C4-2B (cell line): ENCODE data around the gene FOXP3.
A peak's percentile ranks its signal among the peaks of the same experiment; 100 is the strongest.
"Not testable (repeated sequence)": the region's sequence is repeated elsewhere in the genome, so short reads cannot be mapped to it uniquely, and the experiment has no call there.

Experiments used
- H3K27ac ChIP-seq: fragments of 450-650 bp; 2 replicates; pipeline ENCODE4 v1.5.1; 2017
- ZFX ChIP-seq: fragments of 450-650 bp; IDR thresholded peaks from 2 replicates; pipeline ENCODE4 v1.6.1; 2017
- TF ChIP-seq, protein P1 (sequence below): fragments of 450-650 bp; conservative IDR thresholded peaks from 2 replicates; pipeline ENCODE4 v1.5.1; 2017; ENCODE audit warnings: mild to moderate bottlenecking

FOXP3 gene

DNA sequence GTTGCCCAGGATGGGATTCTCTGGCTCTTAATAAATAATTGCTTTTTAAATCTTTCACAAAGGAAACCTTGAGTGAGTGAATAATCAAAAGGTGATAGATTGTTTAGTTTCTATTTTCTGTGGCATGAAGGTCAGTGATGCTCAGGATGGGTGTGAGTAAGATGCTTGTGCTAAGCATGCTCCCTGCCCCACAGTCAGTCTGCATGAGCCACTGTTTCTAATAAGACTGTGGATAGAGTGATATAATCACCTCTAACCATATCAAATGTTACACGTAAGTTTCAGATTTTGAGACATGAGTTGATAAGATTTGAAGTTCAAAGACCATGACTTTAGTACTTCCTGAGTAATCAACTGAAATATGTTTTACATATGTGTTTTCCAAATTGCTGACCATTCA is 36.2 kb upstream of the FOXP3 start:
- H3K27ac ChIP-seq: no peak overlapping the region
- no peak for TF ChIP-seq ZFX
- TF ChIP-seq, protein P1, sequence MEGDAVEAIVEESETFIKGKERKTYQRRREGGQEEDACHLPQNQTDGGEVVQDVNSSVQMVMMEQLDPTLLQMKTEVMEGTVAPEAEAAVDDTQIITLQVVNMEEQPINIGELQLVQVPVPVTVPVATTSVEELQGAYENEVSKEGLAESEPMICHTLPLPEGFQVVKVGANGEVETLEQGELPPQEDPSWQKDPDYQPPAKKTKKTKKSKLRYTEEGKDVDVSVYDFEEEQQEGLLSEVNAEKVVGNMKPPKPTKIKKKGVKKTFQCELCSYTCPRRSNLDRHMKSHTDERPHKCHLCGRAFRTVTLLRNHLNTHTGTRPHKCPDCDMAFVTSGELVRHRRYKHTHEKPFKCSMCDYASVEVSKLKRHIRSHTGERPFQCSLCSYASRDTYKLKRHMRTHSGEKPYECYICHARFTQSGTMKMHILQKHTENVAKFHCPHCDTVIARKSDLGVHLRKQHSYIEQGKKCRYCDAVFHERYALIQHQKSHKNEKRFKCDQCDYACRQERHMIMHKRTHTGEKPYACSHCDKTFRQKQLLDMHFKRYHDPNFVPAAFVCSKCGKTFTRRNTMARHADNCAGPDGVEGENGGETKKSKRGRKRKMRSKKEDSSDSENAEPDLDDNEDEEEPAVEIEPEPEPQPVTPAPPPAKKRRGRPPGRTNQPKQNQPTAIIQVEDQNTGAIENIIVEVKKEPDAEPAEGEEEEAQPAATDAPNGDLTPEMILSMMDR: no peak

DNA sequence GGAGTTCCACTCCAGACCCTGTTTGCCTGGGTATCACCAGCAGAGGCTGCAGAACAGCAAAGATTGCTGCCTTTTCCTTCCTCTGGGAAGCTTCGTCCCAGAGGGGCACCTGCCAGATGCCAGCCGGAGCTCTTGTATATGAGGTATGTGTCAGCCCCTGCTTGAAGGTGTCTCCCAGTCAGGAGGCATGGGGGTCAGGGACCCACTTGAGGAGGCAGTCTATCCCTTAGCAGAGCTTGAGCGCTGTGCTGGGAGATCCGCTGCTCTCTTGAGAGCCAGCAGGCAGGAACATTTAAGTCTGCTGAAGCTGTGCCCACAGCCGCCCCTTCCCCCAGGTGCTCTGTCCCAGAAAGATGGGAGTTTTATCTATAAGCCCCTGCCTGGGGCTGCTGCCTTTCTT is 34.8 kb upstream of the FOXP3 start:
- not testable (repeated sequence) for H3K27ac ChIP-seq

DNA sequence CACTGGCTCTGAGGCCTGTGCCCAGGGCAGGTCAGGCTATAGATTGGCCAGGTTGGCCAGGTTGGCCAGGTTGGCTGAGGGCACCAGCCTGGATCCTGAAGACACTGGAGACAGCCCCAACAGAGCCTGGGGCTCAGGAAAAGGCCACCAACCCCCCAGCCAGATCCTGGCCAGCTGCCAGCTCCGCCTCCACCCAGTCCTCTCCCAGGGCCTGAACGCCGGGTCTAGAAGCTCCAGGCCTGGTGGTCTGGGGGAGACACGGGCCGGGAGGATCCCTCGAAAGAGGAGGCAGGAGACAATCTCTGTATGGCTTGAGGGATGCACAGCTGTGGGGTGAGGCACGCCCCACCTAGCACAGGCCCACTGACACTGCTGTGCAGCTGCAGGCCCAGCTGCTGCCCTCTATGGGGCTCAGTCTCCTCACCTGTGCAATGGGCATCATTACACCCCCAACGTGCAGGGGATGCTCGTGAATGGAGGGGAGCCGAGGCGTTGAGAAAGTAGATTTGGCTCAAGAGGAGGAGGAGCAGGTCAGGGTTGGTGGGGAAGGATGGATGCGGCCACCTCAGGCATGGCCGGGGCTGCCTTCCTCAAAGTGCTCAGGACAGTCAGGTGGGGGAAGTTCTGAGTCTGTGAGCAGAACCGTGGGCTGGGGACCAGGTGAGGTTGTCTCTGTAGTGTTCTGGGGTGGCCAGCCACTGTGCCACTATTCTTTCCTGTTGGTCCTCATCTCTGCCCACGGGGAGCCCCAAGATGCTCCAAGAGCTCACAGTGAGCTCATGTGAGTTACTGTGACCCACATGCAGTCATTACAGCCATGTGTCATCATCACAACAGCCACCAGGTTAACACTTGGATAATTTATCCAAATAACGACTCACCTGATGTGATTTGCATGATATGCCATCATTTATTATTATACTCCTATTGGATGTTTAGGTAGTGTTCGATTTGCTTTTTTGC is 28.2 kb upstream of the FOXP3 start:
- H3K27ac ChIP-seq: no peak overlapping the region
- TF ChIP-seq, protein P1: no peak
- TF ChIP-seq ZFX: no peak

DNA sequence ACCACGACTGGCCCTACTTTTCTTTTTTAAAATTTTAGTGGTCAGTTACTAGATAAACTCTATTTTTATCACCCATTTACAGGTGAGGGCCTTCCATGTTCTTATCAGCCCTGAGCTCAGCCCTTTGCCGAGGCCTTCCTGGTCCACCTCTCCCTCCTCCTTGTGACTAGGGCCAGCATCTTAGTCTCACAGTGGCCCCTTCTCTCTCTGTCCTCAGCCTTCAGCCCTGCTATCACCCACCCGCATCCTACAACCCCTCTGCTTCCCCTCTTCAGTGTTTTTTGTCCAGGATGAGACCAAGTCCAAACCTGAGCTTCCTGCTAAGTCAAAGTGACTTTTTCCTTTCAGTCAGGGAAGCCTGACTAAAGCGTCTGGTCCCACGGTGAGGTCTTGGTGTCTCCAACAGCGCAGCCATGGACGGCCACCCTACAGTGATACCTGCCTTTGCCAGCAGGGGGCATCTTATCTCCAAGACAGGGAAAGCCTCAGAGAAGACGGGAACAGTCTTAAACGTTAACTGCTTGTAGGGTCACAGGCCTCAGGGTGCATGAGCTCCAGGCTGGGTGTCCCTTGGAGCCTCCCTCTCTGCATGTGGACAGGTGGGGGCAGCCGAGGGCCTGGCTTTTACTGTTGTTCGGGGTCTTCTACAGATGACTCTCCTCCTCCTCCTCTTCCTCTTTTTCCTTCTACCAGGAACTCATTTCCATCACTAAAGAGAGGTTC is 27.3 kb upstream of the FOXP3 start:
- TF ChIP-seq, protein P1: peak; percentile 79
- no peak for TF ChIP-seq ZFX
- no peak overlapping the region for H3K27ac ChIP-seq

DNA sequence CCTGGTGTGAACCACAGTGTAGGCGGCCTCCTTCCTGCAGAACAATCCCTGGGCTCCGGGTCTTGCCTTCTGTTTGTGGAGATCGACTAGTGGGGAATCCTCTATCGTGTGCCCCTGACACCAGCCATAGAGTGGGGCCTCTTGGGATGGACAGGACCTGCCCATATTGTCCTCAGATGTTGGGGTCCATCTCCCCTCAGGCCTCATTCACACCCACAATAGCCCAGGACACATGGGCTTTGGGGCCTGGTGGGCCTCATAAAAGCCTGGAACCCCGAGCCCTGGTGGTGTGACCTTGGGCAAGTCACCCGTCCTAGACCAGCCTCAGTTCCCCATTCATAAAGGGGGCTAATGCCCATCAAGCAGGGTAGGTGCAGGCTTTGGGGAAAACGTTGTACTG is 25.7 kb upstream of the FOXP3 start:
- TF ChIP-seq, protein P1: no peak
- no peak for TF ChIP-seq ZFX
- no peak overlapping the region for H3K27ac ChIP-seq

DNA sequence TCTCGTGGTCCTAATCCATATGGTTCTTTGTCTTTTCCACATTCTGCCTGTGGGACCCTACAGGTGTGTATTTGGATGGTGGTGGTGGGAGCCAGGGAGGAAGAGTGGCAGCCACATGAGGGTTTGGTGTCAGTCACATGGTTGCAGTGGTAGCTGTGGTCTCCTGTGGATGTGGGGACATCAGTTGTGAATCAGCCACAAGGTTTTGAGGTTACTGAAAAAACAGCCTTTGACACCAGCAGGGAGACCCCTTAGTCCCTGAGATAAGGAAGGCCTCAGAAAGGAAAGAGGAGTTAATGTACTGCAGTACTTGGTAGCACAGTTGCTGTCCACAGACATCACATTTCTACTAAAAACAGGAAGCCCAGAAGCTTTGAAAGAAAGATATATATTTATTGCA is 23.2 kb upstream of the FOXP3 start:
- TF ChIP-seq ZFX: no peak
- TF ChIP-seq, protein P1: no peak
- no peak overlapping the region for H3K27ac ChIP-seq

DNA sequence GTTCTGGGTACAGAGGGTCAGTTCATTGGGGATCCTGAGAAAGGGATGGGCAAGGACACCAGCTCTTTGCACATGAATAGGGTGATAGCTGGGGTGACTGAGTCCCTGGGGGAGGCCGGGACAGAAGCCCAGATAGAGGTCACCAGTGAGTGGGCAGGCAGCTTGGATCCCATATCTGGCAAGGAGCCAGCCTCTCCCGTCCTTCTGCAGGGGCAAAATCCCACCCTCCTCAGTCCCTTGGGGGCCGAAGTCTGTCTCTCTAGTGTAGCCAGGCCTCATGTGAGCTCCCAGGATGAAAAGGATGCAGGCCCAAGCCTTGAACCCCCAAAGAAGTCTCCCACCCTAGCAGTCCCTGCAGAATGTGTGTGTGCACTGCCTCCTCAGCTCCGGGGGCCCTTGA is 22.1 kb upstream of the FOXP3 start:
- TF ChIP-seq, protein P1: no peak
- no peak for TF ChIP-seq ZFX

More for the DNA sequence above, 22.1 kb upstream of the FOXP3 start:
- no peak overlapping the region for H3K27ac ChIP-seq
